Measurements from ENCODE around the gene EFCAB9. TPM values are rescaled to one million over a fixed set of nuclear protein-coding genes. Genes with fewer than 3 reads are reported as not detected.

Gene EFCAB9
- total and polyA plus RNA-seq, 2 donors from 2014 or later, result not detected

- Histone ChIP-seq H3K4me3 (ENCODE audit: low read length in 3 of 3) (no peak overlapping the region), H3K4me1 (ENCODE audit: control insufficient read depth in 2 of 3, insufficient read depth in 2 of 3, low read depth in 1 of 3, low read length in 3 of 3) (peaks cover 0 to 7% (median 7%) of the 10 kb centered on the region in 3 donors), H3K36me3 (ENCODE audit: control insufficient read depth in 2 of 3, insufficient read depth in 3 of 3, low read length in 3 of 3) (no peaks in the 10 kb centered on the region), H3K9me3 (ENCODE audit: control insufficient read depth in 2 of 3, insufficient read depth in 1 of 3, low read length in 3 of 3) (no peaks in the 10 kb centered on the region), H3K27ac (ENCODE audit: low read depth in 2 of 2, low read length in 2 of 2) (no peak overlapping the region), H3K27me3 (ENCODE audit: control insufficient read depth, insufficient read depth, low read length) (no peaks in the 10 kb centered on the region), H3K9ac (ENCODE audit: low read length in 3 of 3) (no peak overlapping the region)
- FAIRE-seq (no peak), DNase-seq (no peak)
- TF ChIP-seq, protein P1, sequence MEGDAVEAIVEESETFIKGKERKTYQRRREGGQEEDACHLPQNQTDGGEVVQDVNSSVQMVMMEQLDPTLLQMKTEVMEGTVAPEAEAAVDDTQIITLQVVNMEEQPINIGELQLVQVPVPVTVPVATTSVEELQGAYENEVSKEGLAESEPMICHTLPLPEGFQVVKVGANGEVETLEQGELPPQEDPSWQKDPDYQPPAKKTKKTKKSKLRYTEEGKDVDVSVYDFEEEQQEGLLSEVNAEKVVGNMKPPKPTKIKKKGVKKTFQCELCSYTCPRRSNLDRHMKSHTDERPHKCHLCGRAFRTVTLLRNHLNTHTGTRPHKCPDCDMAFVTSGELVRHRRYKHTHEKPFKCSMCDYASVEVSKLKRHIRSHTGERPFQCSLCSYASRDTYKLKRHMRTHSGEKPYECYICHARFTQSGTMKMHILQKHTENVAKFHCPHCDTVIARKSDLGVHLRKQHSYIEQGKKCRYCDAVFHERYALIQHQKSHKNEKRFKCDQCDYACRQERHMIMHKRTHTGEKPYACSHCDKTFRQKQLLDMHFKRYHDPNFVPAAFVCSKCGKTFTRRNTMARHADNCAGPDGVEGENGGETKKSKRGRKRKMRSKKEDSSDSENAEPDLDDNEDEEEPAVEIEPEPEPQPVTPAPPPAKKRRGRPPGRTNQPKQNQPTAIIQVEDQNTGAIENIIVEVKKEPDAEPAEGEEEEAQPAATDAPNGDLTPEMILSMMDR (IDR thresholded peaks at IDR 0.05; ENCODE audit: borderline replicate concordance, extremely low read depth, insufficient read depth), result no peak
- intact Hi-C loops (cut with DNase I), result no loop called here
Measured at GRCh38 chr5:172145870-172146747, 47.9 kb upstream of the EFCAB9 start.

DNA sequence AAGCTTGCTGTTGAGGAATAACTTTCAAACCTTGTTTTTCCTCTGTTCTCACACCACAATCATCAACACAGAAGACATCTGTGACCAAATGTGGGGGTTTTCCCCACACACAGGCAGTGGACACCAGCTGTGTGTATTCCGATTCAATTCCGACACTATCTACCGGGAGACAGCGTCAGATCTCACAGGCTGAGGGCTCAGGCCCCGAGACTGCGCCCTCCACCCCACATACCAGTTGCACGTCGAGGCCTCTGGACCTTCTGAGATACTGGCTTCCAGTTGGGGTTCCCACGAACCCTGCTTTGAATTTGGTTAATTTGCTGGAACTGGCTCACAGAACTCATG lies 47.3 kb upstream of the EFCAB9 start:
- H3K4me1 ChIP-seq (ENCODE audit: control insufficient read depth in 2 of 3, insufficient read depth in 2 of 3, low read depth in 1 of 3, low read length in 3 of 3), result peaks cover 0 to 7% (median 7%) of the 10 kb centered on the region in 3 donors
- no peak for DNase-seq

GRCh38 chr5:172147857-172148256 lies 46.1 kb upstream of the EFCAB9 start:
- H3K4me3 ChIP-seq (ENCODE audit: low read length in 3 of 3), result no peak overlapping the region

More for the DNA sequence above, 47.3 kb upstream of the EFCAB9 start:
- Histone ChIP-seq H3K27me3 (ENCODE audit: control insufficient read depth, insufficient read depth, low read length) (no peaks in the 10 kb centered on the region), H3K9ac (ENCODE audit: low read length in 3 of 3) (no peak overlapping the region), H3K4me3 (ENCODE audit: low read length in 3 of 3) (no peak overlapping the region), H3K9me3 (ENCODE audit: control insufficient read depth in 2 of 3, insufficient read depth in 1 of 3, low read length in 3 of 3) (no peaks in the 10 kb centered on the region), H3K36me3 (ENCODE audit: control insufficient read depth in 2 of 3, insufficient read depth in 3 of 3, low read length in 3 of 3) (no peaks in the 10 kb centered on the region), H3K27ac (ENCODE audit: low read depth in 2 of 2, low read length in 2 of 2) (no peak overlapping the region)
- TF ChIP-seq, protein P1 (IDR thresholded peaks at IDR 0.05; ENCODE audit: borderline replicate concordance, extremely low read depth, insufficient read depth), result no peak
- intact Hi-C loops (cut with DNase I), result no loop called here
- FAIRE-seq, result no peak

More at GRCh38 chr5:172147857-172148256, 46.1 kb upstream of the EFCAB9 start:
- no peaks in the 10 kb centered on the region for H3K9me3 ChIP-seq (ENCODE audit: control insufficient read depth in 2 of 3, insufficient read depth in 1 of 3, low read length in 3 of 3)
- H3K4me1 ChIP-seq (ENCODE audit: control insufficient read depth in 2 of 3, insufficient read depth in 2 of 3, low read depth in 1 of 3, low read length in 3 of 3), result peaks cover 0 to 7% (median 7%) of the 10 kb centered on the region in 3 donors
- FAIRE-seq, result no peak
- no peak overlapping the region for H3K9ac ChIP-seq (ENCODE audit: low read length in 3 of 3)
- H3K36me3 ChIP-seq (ENCODE audit: control insufficient read depth in 2 of 3, insufficient read depth in 3 of 3, low read length in 3 of 3), result no peaks in the 10 kb centered on the region
- no peak overlapping the region for H3K27ac ChIP-seq (ENCODE audit: low read depth in 2 of 2, low read length in 2 of 2)
- no peak for DNase-seq
- H3K27me3 ChIP-seq (ENCODE audit: control insufficient read depth, insufficient read depth, low read length), result no peaks in the 10 kb centered on the region
- intact Hi-C loops (cut with DNase I), result no loop called here
- TF ChIP-seq, protein P1 (IDR thresholded peaks at IDR 0.05; ENCODE audit: borderline replicate concordance, extremely low read depth, insufficient read depth), result no peak

All from kidney (tissue), 14 donors.